Ascending aorta (tissue), 2 donors: Measurements from ENCODE around the gene TNKS2. TPM values are rescaled to one million over a fixed set of nuclear protein-coding genes. Genes with fewer than 3 reads are reported as not detected.
"Not testable (repeated sequence)": the region's sequence is repeated elsewhere in the genome, so short reads cannot be mapped to it uniquely, and the experiment has no call there.

ENCODE experiments used
- DNase-seq, 2 donors: peaks; one replicate each; pipeline ENCODE4 v3.0.0-alpha.2; 2019; ENCODE audit warnings: low spot score in 2 of 2
- H3K27ac ChIP-seq, 2 donors: fragments of 200-600 bp; sonication (generic); one replicate each; pipeline ENCODE4 v1.5.1; 2016 to 2017; ENCODE audit warnings: mild to moderate bottlenecking in 1 of 2
- H3K27me3 ChIP-seq: fragments of 200-600 bp; sonication (generic); one replicate; pipeline ENCODE4 v1.5.1; 2017
- H3K36me3 ChIP-seq, 2 donors: fragments of 200-600 bp; sonication (generic); one replicate each; pipeline ENCODE4 v1.5.1; 2016
- H3K4me1 ChIP-seq, 2 donors: fragments of 200-600 bp; sonication (generic); one replicate each; pipeline ENCODE4 v1.5.1; 2016 to 2017; ENCODE audit warnings: mild to moderate bottlenecking in 1 of 2
- H3K4me3 ChIP-seq, 2 donors: fragments of 200-600 bp; sonication (generic); one replicate each; pipeline ENCODE4 v1.5.1; 2016 to 2017; ENCODE audit warnings: mild to moderate bottlenecking in 1 of 2
- H3K9me3 ChIP-seq, 2 donors: fragments of 200-600 bp; sonication (generic); one replicate each; pipeline ENCODE4 v1.5.1; 2016
- intact Hi-C: fragments of 100-400 bp; cut with DNase I; formaldehyde crosslinking; loops from one replicate; pipeline ENCODE4 v1.15.1; 2023
- total RNA-seq: library from RNA; depleted of rRNA; stranded (reverse); fragments of >200 nt; gene quantifications from one replicate; pipeline ENCODE4 v1.1.0, GENCODE V29; 2016
- TF ChIP-seq, protein P1 (sequence below), 3 experiments: fragments of 200-600 bp in 2 of 3; fragments of 450-650 bp in 1 of 3; sonication (generic) in 2 of 3; IDR thresholded peaks; one replicate each; pipeline ENCODE4 v1.5.1; 2016 to 2019; ENCODE audit warnings: antibody characterized with exemption in 3 of 3, mild to moderate bottlenecking in 1 of 3, moderate library complexity in 1 of 3

Gene TNKS2
- total RNA-seq, 1 donor from 2014 or later: 26.4 TPM

DNA sequence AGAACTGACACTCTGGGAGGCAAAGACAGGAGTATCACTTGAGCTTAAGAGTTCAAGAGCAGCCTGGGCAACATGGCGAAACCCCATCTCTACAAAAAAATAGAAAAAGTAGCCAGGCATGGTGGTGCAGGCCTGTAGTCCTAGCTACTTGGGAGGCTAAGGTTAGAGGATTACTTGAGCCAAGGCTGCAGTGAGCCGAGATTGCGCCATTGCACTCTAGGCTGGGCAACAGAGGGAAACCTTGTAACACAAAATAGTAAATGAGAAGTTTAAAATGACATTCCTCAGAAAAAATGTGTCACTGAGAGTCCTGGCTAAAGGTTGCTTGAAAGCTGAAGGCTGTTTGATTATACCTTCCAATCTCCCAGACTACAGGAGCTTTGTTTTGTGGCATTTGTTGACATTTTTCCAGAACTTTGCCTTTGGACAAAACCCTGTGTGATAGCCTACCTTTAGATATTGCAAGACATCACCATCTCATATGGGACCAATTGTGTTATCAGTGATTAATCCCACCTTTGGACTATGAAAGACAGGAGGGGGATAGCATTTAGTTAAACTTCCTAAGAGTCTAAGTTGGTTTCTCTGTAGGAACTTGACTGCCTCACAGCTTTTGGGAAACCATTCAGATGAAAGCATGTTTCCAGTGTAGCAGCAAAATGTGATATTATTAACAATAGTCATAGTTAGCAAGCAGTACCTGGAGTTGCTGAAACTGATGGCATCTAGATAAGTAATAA lies 5.3 kb downstream of the TNKS2 start:
- no peak overlapping the region for H3K27ac ChIP-seq
- no peak overlapping the region for H3K4me3 ChIP-seq
- DNase-seq: no peak
- H3K4me1 ChIP-seq: peaks cover 2 to 21% of the 10 kb centered on the region in 2 donors
- intact Hi-C loops: no loop called here
- H3K27me3 ChIP-seq: no peaks in the 10 kb centered on the region
- TF ChIP-seq, protein P1, sequence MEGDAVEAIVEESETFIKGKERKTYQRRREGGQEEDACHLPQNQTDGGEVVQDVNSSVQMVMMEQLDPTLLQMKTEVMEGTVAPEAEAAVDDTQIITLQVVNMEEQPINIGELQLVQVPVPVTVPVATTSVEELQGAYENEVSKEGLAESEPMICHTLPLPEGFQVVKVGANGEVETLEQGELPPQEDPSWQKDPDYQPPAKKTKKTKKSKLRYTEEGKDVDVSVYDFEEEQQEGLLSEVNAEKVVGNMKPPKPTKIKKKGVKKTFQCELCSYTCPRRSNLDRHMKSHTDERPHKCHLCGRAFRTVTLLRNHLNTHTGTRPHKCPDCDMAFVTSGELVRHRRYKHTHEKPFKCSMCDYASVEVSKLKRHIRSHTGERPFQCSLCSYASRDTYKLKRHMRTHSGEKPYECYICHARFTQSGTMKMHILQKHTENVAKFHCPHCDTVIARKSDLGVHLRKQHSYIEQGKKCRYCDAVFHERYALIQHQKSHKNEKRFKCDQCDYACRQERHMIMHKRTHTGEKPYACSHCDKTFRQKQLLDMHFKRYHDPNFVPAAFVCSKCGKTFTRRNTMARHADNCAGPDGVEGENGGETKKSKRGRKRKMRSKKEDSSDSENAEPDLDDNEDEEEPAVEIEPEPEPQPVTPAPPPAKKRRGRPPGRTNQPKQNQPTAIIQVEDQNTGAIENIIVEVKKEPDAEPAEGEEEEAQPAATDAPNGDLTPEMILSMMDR (IDR thresholded peaks at IDR 0.05): no peak
- peaks cover 6 to 8% of the 10 kb centered on the region in 2 donors for H3K36me3 ChIP-seq
- H3K9me3 ChIP-seq: no peaks in the 10 kb centered on the region

DNA sequence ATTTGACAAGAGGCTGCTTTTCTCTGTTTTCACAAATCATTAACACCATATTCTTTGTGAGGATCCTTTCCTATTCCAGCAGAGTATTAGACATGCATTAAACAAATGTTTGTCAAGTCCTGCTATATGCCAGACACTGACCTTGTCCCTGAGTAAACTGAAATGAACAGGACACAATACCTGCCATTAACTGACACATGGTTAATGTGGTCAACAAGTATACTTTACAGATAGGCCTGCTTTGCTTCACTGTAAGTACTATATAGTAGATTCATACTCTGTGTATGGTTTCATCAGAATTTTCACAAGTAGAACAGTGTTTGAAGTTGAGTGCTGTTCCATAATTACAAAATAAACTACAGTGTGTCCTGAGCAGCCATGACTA lies 5.9 kb downstream of the TNKS2 start:
- H3K27ac ChIP-seq: no peak overlapping the region
- intact Hi-C loops: no loop called here
- H3K4me1 ChIP-seq: peaks cover 2 to 21% of the 10 kb centered on the region in 2 donors

DNA sequence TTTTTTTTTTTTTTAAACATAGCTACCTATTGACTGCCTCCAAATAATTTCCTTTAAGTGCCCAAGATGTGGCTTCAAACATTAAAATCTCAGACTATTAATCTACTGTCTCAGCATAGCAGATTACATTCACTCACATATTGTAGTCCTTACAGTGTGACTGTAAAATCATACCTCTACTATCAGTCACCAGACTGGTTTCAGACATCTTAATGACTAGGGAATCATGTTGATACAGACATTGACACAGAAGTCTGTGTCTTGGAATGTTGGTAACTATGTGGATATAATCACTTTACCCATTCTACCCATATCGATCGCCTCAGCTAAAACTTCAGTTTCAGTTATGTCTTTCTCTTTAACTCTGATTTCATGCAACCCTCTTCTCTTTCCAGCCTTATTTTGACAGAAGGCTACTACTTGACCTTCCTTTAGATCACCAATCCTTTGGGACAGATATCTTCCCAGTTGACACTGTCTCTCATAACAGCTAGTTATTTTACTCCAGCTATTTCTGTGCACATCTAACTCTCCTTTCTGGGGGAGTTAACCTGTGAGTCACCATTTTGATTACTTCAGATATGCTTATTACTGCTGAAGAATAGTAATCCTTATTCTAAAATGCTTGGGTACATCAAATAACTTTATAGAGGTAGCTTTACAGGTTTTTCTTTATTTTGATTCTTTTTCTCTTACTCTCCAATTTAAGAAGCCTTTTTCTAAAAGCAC lies 7.0 kb downstream of the TNKS2 start:
- intact Hi-C loops: no loop called here
- H3K4me3 ChIP-seq: no peak overlapping the region
- TF ChIP-seq, protein P1 (IDR thresholded peaks at IDR 0.05): no peak
- H3K4me1 ChIP-seq: peaks cover 0 to 12% of the 10 kb centered on the region in 2 donors
- no peaks in the 10 kb centered on the region for H3K9me3 ChIP-seq
- peaks cover 6 to 8% of the 10 kb centered on the region in 2 donors for H3K36me3 ChIP-seq
- no peak overlapping the region for H3K27ac ChIP-seq
- H3K27me3 ChIP-seq: no peaks in the 10 kb centered on the region
- DNase-seq: no peak

More for the DNA sequence above, 5.9 kb downstream of the TNKS2 start:
- no peaks in the 10 kb centered on the region for H3K27me3 ChIP-seq
- H3K4me3 ChIP-seq: no peak overlapping the region
- H3K36me3 ChIP-seq: peaks cover 6 to 8% of the 10 kb centered on the region in 2 donors
- no peaks in the 10 kb centered on the region for H3K9me3 ChIP-seq
- no peak for DNase-seq
- TF ChIP-seq, protein P1 (IDR thresholded peaks at IDR 0.05): no peak

DNA sequence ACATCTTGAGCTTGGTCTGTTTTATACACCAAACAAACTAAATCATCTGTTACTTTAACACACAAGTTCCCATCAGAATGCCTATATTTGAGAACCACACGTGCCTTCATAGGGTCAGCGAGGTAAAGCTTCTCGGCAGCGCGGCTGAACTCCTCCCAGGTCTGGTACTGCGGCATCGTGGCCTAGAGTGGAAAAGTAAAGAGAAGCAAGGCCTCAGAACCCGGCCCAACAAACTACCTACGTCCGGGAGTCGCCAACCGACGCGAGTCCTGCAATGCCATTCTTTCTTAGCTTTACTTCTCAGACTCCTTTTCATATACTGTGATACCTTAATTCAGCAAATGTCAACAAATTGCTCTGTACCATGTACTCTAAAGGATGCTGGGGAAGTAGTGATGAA lies 9.0 kb downstream of the TNKS2 start:
- H3K27ac ChIP-seq, H3K27me3 ChIP-seq, H3K9me3 ChIP-seq, H3K4me1 ChIP-seq, H3K4me3 ChIP-seq, intact Hi-C loops, DNase-seq: not testable (repeated sequence)
- peaks cover 6 to 11% of the 10 kb centered on the region in 2 donors for H3K36me3 ChIP-seq

DNA sequence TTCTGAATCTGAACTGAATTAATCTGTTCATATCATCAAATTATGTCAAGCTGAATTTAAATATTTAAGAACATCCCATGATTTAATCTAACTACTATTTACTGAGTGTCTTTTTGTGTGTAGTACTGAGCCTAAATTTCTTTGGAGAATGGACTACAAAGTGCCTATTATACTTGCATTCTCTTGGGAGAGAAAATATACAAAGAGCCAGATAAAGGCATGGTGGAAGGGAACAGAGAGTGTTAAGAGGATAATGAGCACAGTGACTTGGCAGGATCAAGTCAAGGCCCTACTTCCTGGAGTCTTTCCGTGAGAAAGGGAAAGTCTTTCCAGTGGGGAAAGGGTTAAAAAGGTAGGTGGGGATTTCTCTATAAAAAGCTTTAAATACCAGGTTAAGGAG lies 15.0 kb downstream of the TNKS2 start:
- H3K4me3 ChIP-seq: no peak overlapping the region
- TF ChIP-seq, protein P1 (IDR thresholded peaks at IDR 0.05): no peak
- H3K4me1 ChIP-seq: no peaks in the 10 kb centered on the region
- no peaks in the 10 kb centered on the region for H3K9me3 ChIP-seq
- no peak for DNase-seq
- no peak overlapping the region for H3K27ac ChIP-seq
- peaks cover 15 to 33% of the 10 kb centered on the region in 2 donors for H3K36me3 ChIP-seq
- H3K27me3 ChIP-seq: no peaks in the 10 kb centered on the region
- intact Hi-C loops: no loop called here

DNA sequence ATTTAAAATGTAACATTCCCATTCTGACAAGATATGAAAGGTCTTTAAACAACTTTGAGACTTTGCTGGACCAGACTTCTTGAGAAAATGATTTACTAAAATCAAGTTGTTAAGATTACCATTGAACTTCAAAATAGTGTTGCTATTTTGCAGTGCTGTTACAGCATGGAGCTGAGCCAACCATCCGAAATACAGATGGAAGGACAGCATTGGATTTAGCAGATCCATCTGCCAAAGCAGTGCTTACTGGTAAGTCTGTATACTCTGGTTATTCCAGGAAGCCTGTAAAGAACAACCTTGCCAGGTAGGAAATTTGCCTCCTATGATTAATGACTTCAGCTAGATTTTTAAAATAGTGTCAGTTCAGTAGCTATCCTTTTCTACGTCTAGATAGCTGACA lies 18.8 kb downstream of the TNKS2 start:
- intact Hi-C loops: no loop called here
- no peaks in the 10 kb centered on the region for H3K4me1 ChIP-seq
- TF ChIP-seq, protein P1 (IDR thresholded peaks at IDR 0.05): no peak
- no peak overlapping the region for H3K4me3 ChIP-seq
- H3K9me3 ChIP-seq: no peaks in the 10 kb centered on the region
- H3K36me3 ChIP-seq: peaks cover 44 to 64% of the 10 kb centered on the region in 2 donors
- no peak for DNase-seq
- no peaks in the 10 kb centered on the region for H3K27me3 ChIP-seq
- H3K27ac ChIP-seq: no peak overlapping the region
